CD14-positive monocyte (primary cell): ENCODE measurements around the gene PUS7. TPM values are rescaled to one million over a fixed set of nuclear protein-coding genes. Genes with fewer than 3 reads are reported as not detected.

ENCODE experiments used
- DNase-seq, 3 donors: peaks; one replicate each; pipeline ENCODE4 v3.0.0-alpha.2; 2011 to 2022
- H2AFZ ChIP-seq: 2 replicates; pipeline ENCODE4 v1.6.0; 2012; ENCODE audit warnings: mild to moderate bottlenecking, low read depth, low read length, inconsistent platforms; ENCODE audit not compliant: insufficient read depth, poor library complexity, severe bottlenecking
- H3K27ac ChIP-seq, 2 donors: 1 replicate in 1 of 2; 2 replicates in 1 of 2; pipeline ENCODE4 v1.5.1; 2012 to 2013; ENCODE audit warnings: low read length in 2 of 2, control low read depth in 1 of 2, inconsistent platforms in 1 of 2, low read depth in 1 of 2, mild to moderate bottlenecking in 1 of 2
- H3K27me3 ChIP-seq, 2 donors: one replicate each; pipeline versions ENCODE4 v1.6.0 to v1.6.1; 2011 to 2013; ENCODE audit warnings: low read length in 2 of 2; ENCODE audit not compliant: control insufficient read depth in 2 of 2, insufficient read depth in 2 of 2
- H3K36me3 ChIP-seq, 2 donors: replicated peaks in 1 of 2; 1 replicate in 1 of 2; 2 replicates in 1 of 2; pipeline versions ENCODE4 v1.5.1 to v1.6.1; 2012 to 2013; ENCODE audit warnings: low read length in 2 of 2, control low read depth in 1 of 2, inconsistent platforms in 1 of 2, mild to moderate bottlenecking in 1 of 2; ENCODE audit not compliant: insufficient read depth in 2 of 2, control insufficient read depth in 1 of 2
- H3K4me1 ChIP-seq, 2 donors: 1 replicate in 1 of 2; 2 replicates in 1 of 2; pipeline versions ENCODE4 v1.5.1 to v1.6.1; 2012 to 2013; ENCODE audit warnings: low read length in 2 of 2, control low read depth in 1 of 2, inconsistent platforms in 1 of 2, mild to moderate bottlenecking in 1 of 2, moderate library complexity in 1 of 2; ENCODE audit not compliant: insufficient read depth in 2 of 2, control insufficient read depth in 1 of 2
- H3K4me2 ChIP-seq: replicated peaks from 2 replicates; pipeline ENCODE3; 2012; ENCODE audit warnings: low read length, moderate library complexity, mild to moderate bottlenecking; ENCODE audit not compliant: poor library complexity, severe bottlenecking; ENCODE audit errors: extremely low read depth
- H3K4me3 ChIP-seq, 3 experiments: fragments of 200-600 bp in 1 of 3; sonication (generic) in 1 of 3; replicated peaks in 1 of 3; 1 replicate in 2 of 3; 2 replicates in 1 of 3; pipeline ENCODE4 v1.5.1; 2011 to 2013; ENCODE audit warnings: low read length in 3 of 3, mild to moderate bottlenecking in 3 of 3, control low read depth in 2 of 3, low read depth in 2 of 3, inconsistent platforms in 1 of 3, moderate library complexity in 1 of 3
- H3K79me2 ChIP-seq: 2 replicates; pipeline ENCODE4 v1.6.0; 2012; ENCODE audit warnings: mild to moderate bottlenecking, control low read depth, inconsistent platforms, low read length, moderate library complexity; ENCODE audit not compliant: insufficient read depth
- H3K9ac ChIP-seq: 2 replicates; pipeline ENCODE4 v1.6.0; 2017; ENCODE audit warnings: low read length, mild to moderate bottlenecking; ENCODE audit not compliant: insufficient read depth, poor library complexity, severe bottlenecking
- H3K9me3 ChIP-seq, 2 donors: replicated peaks in 1 of 2; 1 replicate in 1 of 2; 2 replicates in 1 of 2; pipeline versions ENCODE4 v1.5.1 to v1.6.1; 2012 to 2013; ENCODE audit warnings: low read length in 2 of 2, control low read depth in 1 of 2; ENCODE audit not compliant: control insufficient read depth in 1 of 2, insufficient read depth in 1 of 2
- H4K20me1 ChIP-seq: 2 replicates; pipeline ENCODE4 v1.6.0; 2012; ENCODE audit warnings: mild to moderate bottlenecking, low read length, control low read depth, moderate library complexity; ENCODE audit not compliant: insufficient read depth
- H3K27ac Mint-ChIP-seq, 7 donors: one replicate each; pipeline ENCODE4 v1.8.0; 2020; ENCODE audit warnings: mild to moderate bottlenecking in 7 of 7, mixed read lengths in 7 of 7, moderate library complexity in 6 of 7, inconsistent platforms in 2 of 7
- H3K27me3 Mint-ChIP-seq, 3 donors: one replicate each; pipeline ENCODE4 v1.8.0; 2021 to 2022; ENCODE audit warnings: low read depth in 3 of 3, mild to moderate bottlenecking in 3 of 3, mixed read lengths in 3 of 3, moderate library complexity in 3 of 3, inconsistent platforms in 1 of 3
- H3K36me3 Mint-ChIP-seq, 2 donors: one replicate each; pipeline ENCODE4 v1.8.0; 2020; ENCODE audit warnings: mixed read lengths in 2 of 2, inconsistent platforms in 1 of 2, mild to moderate bottlenecking in 1 of 2
- H3K4me1 Mint-ChIP-seq: one replicate; pipeline ENCODE4 v1.8.0; 2020; ENCODE audit warnings: mild to moderate bottlenecking, mixed read lengths
- H3K4me3 Mint-ChIP-seq, 2 donors: one replicate each; pipeline ENCODE4 v1.8.0; 2020; ENCODE audit warnings: mild to moderate bottlenecking in 2 of 2, mixed read lengths in 2 of 2, moderate library complexity in 1 of 2
- H3K9me3 Mint-ChIP-seq, 7 donors: one replicate each; pipeline ENCODE4 v1.8.0; 2020 to 2022; ENCODE audit warnings: mixed read lengths in 7 of 7, mild to moderate bottlenecking in 6 of 7, moderate library complexity in 6 of 7, inconsistent platforms in 2 of 7
- WGBS: methylation state at CpG from one replicate; pipeline ENCODE4 v1.1.5; 2013; ENCODE audit warnings: missing lambda C conversion rate; ENCODE audit not compliant: insufficient coverage; 5-methylcytosine and 5-hydroxymethylcytosine counted together
- intact Hi-C, 2 donors: fragments of 100-400 bp; cut with micrococcal nuclease; formaldehyde crosslinking; loops; one replicate each; pipeline versions ENCODE4 v1.15.0 to v1.15.1; 2023
- polyA plus RNA-seq, 3 donors: library from polyadenylated mRNA; depleted of rRNA in 1 of 3; unstranded in 2 of 3; stranded (reverse) in 1 of 3; fragments of 300-500 nt in 2 of 3; fragments of >200 nt in 1 of 3; fragmentation: Illumina TruSeq in 2 of 3; gene quantifications; 1 replicate in 2 of 3; 2 replicates in 1 of 3; pipeline ENCODE4 v1.2.3, GENCODE V29; 2012 to 2021
- TF ChIP-seq, protein P1 (sequence below): fragments of 200-600 bp; IDR thresholded peaks from one replicate; pipeline ENCODE4 v1.8.0; 2022; ENCODE audit warnings: antibody characterized with exemption, mild to moderate bottlenecking

Gene PUS7
- polyA plus RNA-seq, 3 donors: 1.3 to 1.8 (median 1.6) TPM

DNA sequence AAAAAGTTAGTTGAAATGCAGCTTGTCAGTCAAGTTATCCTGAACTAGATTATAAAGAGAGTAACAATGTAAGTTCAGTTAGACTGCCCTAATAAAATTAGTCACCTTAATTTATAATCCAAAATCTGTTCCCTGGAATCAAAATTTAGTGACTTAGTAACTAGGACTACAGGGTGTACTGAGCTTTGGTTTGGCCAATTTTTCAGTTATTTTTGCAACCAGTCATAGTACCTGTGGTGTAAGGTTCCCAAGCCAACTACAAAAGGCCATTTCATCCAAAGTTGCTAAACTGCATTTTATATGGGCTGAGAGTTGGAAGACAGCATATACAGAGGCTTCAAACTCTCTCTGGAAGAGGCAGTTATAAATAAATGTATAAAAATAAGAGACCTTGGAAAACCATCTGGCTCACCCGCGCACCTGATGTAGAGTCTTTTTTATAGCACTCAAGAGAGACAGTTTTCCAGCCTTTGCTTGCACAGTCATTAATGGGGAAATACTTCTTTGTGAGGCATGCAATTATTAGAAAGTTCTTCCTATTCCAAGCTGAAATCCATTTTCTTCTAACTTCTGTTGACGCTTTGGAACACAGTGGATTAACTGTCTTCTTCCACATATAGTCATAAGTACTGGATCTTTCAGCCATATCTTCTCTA is 59.2 kb downstream of the PUS7 start:
- no peak overlapping the region for H3K4me3 ChIP-seq
- no peaks in the 10 kb centered on the region for H3K27me3 ChIP-seq
- no peaks in the 10 kb centered on the region for H3K4me1 Mint-ChIP-seq
- no peak overlapping the region for H3K4me2 ChIP-seq
- peaks cover 3% of the 10 kb centered on the region in 2 donors for H3K36me3 Mint-ChIP-seq
- no peak overlapping the region for H3K27ac ChIP-seq
- no peak overlapping the region for H2AFZ ChIP-seq
- no peaks in the 10 kb centered on the region for H3K4me1 ChIP-seq
- no peak for DNase-seq
- H3K9me3 Mint-ChIP-seq: no peaks in the 10 kb centered on the region
- WGBS: 100% methylated on average over 1 of the region's 3 CpGs
- H3K36me3 ChIP-seq: peaks cover 0 to under 1% of the 10 kb centered on the region in 2 donors
- TF ChIP-seq, protein P1, sequence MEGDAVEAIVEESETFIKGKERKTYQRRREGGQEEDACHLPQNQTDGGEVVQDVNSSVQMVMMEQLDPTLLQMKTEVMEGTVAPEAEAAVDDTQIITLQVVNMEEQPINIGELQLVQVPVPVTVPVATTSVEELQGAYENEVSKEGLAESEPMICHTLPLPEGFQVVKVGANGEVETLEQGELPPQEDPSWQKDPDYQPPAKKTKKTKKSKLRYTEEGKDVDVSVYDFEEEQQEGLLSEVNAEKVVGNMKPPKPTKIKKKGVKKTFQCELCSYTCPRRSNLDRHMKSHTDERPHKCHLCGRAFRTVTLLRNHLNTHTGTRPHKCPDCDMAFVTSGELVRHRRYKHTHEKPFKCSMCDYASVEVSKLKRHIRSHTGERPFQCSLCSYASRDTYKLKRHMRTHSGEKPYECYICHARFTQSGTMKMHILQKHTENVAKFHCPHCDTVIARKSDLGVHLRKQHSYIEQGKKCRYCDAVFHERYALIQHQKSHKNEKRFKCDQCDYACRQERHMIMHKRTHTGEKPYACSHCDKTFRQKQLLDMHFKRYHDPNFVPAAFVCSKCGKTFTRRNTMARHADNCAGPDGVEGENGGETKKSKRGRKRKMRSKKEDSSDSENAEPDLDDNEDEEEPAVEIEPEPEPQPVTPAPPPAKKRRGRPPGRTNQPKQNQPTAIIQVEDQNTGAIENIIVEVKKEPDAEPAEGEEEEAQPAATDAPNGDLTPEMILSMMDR: no peak
- H3K4me3 Mint-ChIP-seq: no peak overlapping the region
- no peak overlapping the region for H3K9ac ChIP-seq
- no peaks in the 10 kb centered on the region for H3K9me3 ChIP-seq
- H3K27me3 Mint-ChIP-seq: no peaks in the 10 kb centered on the region
- intact Hi-C loops: no loop called here
- H4K20me1 ChIP-seq: no peaks in the 10 kb centered on the region
- H3K79me2 ChIP-seq: no peaks in the 10 kb centered on the region
- no peak overlapping the region for H3K27ac Mint-ChIP-seq

DNA sequence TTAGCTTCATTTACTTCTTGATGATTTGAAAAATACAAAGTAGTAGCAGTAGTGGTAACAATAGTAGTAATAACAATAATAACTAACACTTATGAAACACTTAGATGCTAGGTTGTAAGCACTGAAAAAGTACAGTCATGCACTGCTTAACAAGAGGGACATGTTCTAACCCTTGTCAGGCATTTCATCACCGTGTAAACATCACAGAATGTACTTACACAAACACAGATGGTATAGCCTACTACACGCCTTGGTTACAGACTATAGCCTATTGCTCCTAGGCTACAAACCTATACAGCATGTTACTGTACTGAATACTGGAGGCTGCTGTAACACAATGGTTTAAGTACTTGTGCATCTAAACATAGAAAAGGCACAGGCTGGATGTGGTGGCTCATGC is 60.6 kb downstream of the PUS7 start:
- 80% methylated on average over 1 of the region's 2 CpGs for WGBS
- Histone ChIP-seq H3K27ac (no peak overlapping the region), H3K4me3 (no peak overlapping the region), H3K27me3 (no peaks in the 10 kb centered on the region), H3K9me3 (no peaks in the 10 kb centered on the region), H3K4me1 (no peaks in the 10 kb centered on the region), H4K20me1 (no peaks in the 10 kb centered on the region), H3K4me2 (no peak overlapping the region), H3K36me3 (peaks cover 0 to 2% of the 10 kb centered on the region in 2 donors), H3K79me2 (no peaks in the 10 kb centered on the region), H2AFZ (no peak overlapping the region), H3K9ac (no peak overlapping the region)
- intact Hi-C loops: no loop called here
- Mint-ChIP-seq H3K4me3 (no peak overlapping the region), H3K27me3 (no peaks in the 10 kb centered on the region), H3K36me3 (peaks cover 0 to 6% of the 10 kb centered on the region in 2 donors), H3K9me3 (no peaks in the 10 kb centered on the region), H3K27ac (no peak overlapping the region), H3K4me1 (no peaks in the 10 kb centered on the region)
- TF ChIP-seq, protein P1: no peak
- DNase-seq: no peak
